ENCODE results near the gene CLSTN2.

CLSTN2 gene

GRCh38 chr3:140545756-140546155, 610.8 kb downstream of the CLSTN2 start:
- DNase-seq (ENCODE audit: low read depth in 2 of 2) = no peak

GRCh38 chr3:140546649-140547048, 611.7 kb downstream of the CLSTN2 start:
- DNase-seq (ENCODE audit: low read depth in 2 of 2) = no peak

- no peak for DNase-seq (ENCODE audit: low read depth in 2 of 2)
Observed at GRCh38 chr3:140552403-140552802, 617.4 kb downstream of the CLSTN2 start.

GRCh38 chr3:140552898-140553297, 617.9 kb downstream of the CLSTN2 start:
- DNase-seq (ENCODE audit: low read depth in 2 of 2) = no peak

GRCh38 chr3:140553591-140553990, 618.6 kb downstream of the CLSTN2 start:
- DNase-seq (ENCODE audit: low read depth in 2 of 2) = no peak

- no peak for DNase-seq (ENCODE audit: low read depth in 2 of 2)
Observed at GRCh38 chr3:140555666-140556065, 620.7 kb downstream of the CLSTN2 start.

- no peak for DNase-seq (ENCODE audit: low read depth in 2 of 2)
Observed at GRCh38 chr3:140557476-140557875, 622.5 kb downstream of the CLSTN2 start.

GRCh38 chr3:140559546-140559945, 624.6 kb downstream of the CLSTN2 start:
- DNase-seq (ENCODE audit: low read depth in 2 of 2) = no peak

GRCh38 chr3:140563206-140563760, 628.3 kb downstream of the CLSTN2 start:
- no peak for DNase-seq (ENCODE audit: low read depth in 2 of 2)

GRCh38 chr3:140568131-140568530, 633.1 kb downstream of the CLSTN2 start:
- DNase-seq (ENCODE audit: low read depth in 2 of 2) = no peak

GRCh38 chr3:140568842-140569520, 634.0 kb downstream of the CLSTN2 start:
- DNase-seq (ENCODE audit: low read depth in 2 of 2) = no peak

DNA sequence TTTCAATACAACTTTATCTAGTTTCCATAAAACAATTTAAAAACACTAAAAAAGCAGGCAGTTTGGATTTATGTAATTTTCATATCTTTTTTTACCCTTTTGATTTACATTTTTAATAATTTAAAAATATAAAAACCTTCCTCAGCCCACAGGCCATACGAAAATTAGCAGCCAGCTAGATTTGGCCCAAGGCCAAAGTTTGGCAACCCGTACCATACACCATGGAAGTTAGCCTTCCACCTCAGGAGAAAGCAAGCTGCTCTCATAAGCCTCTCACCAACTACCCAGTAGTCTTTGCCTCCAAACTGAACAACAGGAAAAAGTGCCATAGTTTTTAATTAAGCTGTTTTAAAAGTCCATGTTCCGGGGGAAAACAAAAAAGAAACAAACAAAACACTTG, 635.6 kb downstream of the CLSTN2 start:
- DNase-seq (ENCODE audit: low read depth in 2 of 2) = no peak

GRCh38 chr3:140571836-140572235, 636.9 kb downstream of the CLSTN2 start:
- no peak for DNase-seq (ENCODE audit: low read depth in 2 of 2)

GRCh38 chr3:140572334-140572733, 637.3 kb downstream of the CLSTN2 start:
- no peak for DNase-seq (ENCODE audit: low read depth in 2 of 2)

DNA sequence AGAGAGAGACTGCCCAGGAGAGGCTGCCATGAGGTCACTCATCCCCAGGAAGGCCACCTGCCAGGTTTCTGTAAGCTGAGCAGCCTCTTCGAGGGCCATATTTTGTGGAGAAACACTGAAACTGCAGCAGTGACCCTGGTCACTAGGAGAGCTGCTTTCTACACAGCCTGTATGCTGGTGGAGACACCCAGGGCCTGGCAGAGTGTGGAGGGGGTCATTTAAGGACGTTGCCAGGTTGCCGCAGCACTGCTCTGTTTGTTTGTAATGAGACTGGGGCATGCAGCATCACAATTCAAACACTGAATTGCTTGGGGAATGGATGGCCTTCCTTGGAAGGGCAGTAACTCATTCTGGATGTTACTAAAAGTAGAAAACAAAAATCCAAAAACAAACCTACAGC, 638.0 kb downstream of the CLSTN2 start:
- no peak for DNase-seq (ENCODE audit: low read depth in 2 of 2)

- no peak for DNase-seq (ENCODE audit: low read depth in 2 of 2)
Observed at GRCh38 chr3:140574375-140574774, 639.4 kb downstream of the CLSTN2 start.

GRCh38 chr3:140576449-140576848, 641.5 kb downstream of the CLSTN2 start:
- DNase-seq (ENCODE audit: low read depth in 2 of 2) = no peak

DNA sequence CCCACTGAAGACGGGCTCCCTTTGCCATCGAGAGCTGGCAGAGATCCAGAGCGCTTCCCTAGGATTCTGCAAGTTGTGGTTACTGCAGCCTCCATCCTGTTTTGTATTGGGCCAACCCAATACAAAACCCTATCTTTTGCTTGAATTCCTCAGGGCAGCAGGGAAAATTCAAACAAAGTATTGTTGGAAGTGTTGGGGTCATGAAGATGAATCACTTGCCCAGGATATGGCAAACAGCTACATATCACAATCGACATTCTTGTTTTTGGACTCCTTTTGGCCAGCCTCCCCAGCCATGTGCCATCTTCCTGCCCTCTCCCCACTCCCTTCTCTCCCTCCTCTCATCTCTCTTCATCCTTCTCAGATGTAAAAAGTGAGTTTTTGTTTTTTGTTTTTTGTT, 642.9 kb downstream of the CLSTN2 start:
- no peak for DNase-seq (ENCODE audit: low read depth in 2 of 2)

DNA sequence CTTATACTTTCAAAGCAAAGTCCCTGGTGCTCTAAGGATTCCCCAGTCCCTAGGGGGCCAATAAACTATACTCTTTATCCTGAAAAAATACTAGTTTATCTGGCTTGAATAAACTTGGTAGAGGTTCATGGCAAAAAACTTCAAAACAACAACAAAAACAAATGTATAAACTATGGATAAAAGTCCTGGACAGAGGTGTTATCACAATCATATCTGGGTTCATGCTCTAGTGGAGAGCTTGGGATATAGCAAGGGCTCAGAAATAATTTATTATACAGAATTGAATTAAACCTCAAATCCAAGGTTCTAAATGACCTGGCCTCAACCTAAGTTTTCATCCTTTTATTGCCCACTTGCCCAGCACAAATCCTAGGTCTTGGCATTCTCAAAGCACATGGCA, 644.3 kb downstream of the CLSTN2 start:
- no peak for DNase-seq (ENCODE audit: low read depth in 2 of 2)

DNA sequence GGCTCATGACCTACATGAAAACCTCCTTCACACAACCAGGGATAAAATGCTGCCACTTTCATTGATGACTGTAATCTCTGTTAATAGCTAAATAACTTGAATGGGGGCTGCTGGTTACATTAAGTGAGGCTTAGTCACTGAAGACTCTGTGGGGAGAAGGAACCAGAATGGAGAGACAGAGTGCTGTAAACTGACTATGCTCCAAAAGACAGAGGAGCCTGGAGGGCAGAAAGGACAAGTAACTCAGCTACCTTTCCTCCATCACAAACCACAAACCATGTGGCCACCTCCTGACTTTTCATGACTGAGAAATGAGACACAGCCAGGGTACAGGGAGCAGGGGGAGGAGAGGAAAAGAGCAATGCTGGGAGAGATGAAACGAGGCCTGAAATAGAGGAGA, 645.8 kb downstream of the CLSTN2 start:
- no peak for DNase-seq (ENCODE audit: low read depth in 2 of 2)

DNA sequence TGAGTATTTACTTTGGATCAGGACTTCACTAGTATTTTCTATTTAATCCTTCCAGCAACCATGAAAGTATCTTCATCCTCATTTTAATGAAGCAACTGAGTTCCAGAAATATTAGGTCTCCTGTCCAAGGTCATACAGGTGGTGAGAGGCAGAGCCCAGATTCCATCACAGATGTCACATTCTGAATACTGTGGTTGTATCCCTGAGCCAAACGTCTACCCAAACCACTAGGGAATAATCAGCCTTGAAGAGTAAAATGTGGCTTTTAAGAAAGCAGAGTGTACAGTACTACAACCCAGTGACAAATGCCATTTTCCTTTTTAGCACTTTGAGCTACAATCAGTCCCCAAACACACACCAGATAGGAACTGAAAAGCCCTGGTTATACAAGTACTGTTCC, 649.6 kb downstream of the CLSTN2 start:
- no peak for DNase-seq (ENCODE audit: low read depth in 2 of 2)

DNA sequence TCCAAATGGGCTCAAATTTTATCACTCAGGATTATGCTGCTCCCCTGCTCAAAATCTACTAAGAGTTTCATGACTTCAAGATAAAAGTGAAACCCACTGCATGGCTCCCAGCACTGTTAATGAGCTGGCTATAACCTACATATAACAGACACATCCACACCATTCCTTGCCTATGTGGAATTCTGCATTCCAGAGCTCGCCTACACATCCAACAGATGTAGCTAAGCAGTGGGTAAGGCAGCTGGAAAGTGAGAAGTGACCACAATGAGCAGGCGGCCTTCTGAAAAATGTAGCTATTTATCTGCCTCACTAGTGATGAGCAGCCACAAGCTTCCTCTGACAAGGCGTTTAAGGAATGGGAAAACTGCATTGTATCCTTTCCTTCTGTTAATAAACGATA, 650.8 kb downstream of the CLSTN2 start:
- DNase-seq (ENCODE audit: low read depth in 2 of 2) = no peak

GRCh38 chr3:140586311-140586710, 651.3 kb downstream of the CLSTN2 start:
- no peak for DNase-seq (ENCODE audit: low read depth in 2 of 2)

DNA sequence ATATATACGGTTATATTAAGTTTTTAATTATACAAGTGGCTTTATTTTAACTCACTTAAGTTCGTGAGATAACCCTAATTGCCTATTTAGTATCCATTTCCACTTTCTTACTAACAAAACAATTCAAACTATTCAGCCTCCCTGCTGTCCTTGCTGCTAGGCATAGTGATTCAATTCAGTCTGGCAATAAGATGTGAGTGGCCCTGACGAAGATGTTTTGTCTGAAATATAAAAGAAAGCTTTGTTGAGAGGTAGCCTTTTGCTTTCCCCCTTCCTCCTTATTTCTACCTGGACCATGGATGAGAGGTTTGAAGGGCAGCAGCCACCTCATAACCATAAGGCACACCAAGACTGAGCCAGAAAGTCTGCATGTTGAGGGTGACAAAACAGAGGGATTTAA, 653.6 kb downstream of the CLSTN2 start:
- DNase-seq (ENCODE audit: low read depth in 2 of 2) = no peak

Measured in stimulated activated CD8-positive, alpha-beta memory T cell treated with anti-CD3 and anti-CD28 coated beads, Interleukin-7, amount 100 ng/mL, for 4 hours (primary cell).